ENCODE measurements around the gene LMF1. TPM values are rescaled to one million over a fixed set of nuclear protein-coding genes. Genes with fewer than 3 reads are reported as not detected.

The LMF1 gene
- total and polyA plus RNA-seq, 2 of the 4 experiments (the other 2 are of a cell fraction) = 7.7 to 13.1 TPM

- no TSS peak for BruUV-seq (replicated peaks)
- in situ Hi-C loops (cut with MboI; ENCODE audit: low sequenced_read_pairs) = loop anchor here (25.0 kb wide), 1 partner anchor 389 kb away; no protein-coding TSS in a partner anchor
- Histone ChIP-seq H3K9ac (ENCODE audit: low read depth, low read length) (no peak overlapping the region), H3K9me3 (ENCODE audit: control insufficient read depth, insufficient read depth, low read length) (no peaks in the 10 kb centered on the region; the same call in 1 of the 2 replicates), H2BK120ac (ENCODE audit: low read depth, low read length) (no peak overlapping the region), H2AK5ac (ENCODE audit: low read depth, low read length) (no peak overlapping the region), H3K36me3 (ENCODE audit: control insufficient read depth, insufficient read depth, low read length) (no peaks in the 10 kb centered on the region), H2AFZ (replicated peaks; ENCODE audit: low read length, poor library complexity) (no peak overlapping the region), H4K8ac (ENCODE audit: low read depth in 2 of 2, low read length in 2 of 2) (no peak overlapping the region), H3K18ac (ENCODE audit: low read depth, low read length) (no peak overlapping the region), H3K27ac (ENCODE audit: insufficient read depth, low read length) (no peak overlapping the region), H2BK15ac (ENCODE audit: low read depth, low read length) (no peak overlapping the region), H3K79me1 (ENCODE audit: low read depth in 1 of 2, low read length in 2 of 2) (no peaks in the 10 kb centered on the region), H3K27me3 (ENCODE audit: control insufficient read depth, insufficient read depth, low read length) (peaks cover 38% of the 10 kb centered on the region), H3K56ac (ENCODE audit: extremely low read depth, insufficient read depth, low read length) (no peak overlapping the region), H2BK5ac (ENCODE audit: low read depth, low read length, poor library complexity, severe bottlenecking) (no peak overlapping the region), H4K20me1 (ENCODE audit: insufficient read depth, low read length) (no peaks in the 10 kb centered on the region), H4K91ac (ENCODE audit: insufficient read depth, low read depth, low read length) (no peak overlapping the region), H3K4ac (ENCODE audit: low read depth, low read length) (no peak overlapping the region), H3K23ac (ENCODE audit: low read depth, low read length) (no peak overlapping the region), H3K14ac (replicated peaks; ENCODE audit: low read depth, low read length) (no peak overlapping the region), H2BK20ac (ENCODE audit: low read depth, low read length) (no peak overlapping the region), H3K4me1 (ENCODE audit: control insufficient read depth, insufficient read depth, low read length) (peaks cover 4% of the 10 kb centered on the region; the same call in 1 of the 2 replicates), H3K4me3 (ENCODE audit: insufficient read depth, low read depth, low read length) (no peak overlapping the region), H4K5ac (ENCODE audit: low read depth, low read length) (no peak overlapping the region), H3K9me1 (ENCODE audit: insufficient read depth, low read length) (no peaks in the 10 kb centered on the region; the same call in 1 of the 2 replicates), H3K4me2 (ENCODE audit: low read depth, low read length) (no peak overlapping the region), H2AK9ac (replicated peaks; ENCODE audit: low read depth, low read length, poor library complexity) (no peak overlapping the region)
- TF ChIP-seq MAZ (IDR thresholded peaks at IDR 0.05; ENCODE audit: borderline replicate concordance, low read depth, low read length) = no peak
- POLR2A ChIA-PET (ENCODE audit: unreplicated experiment) = no interaction called here
- no CpG with 5 or more reads among the region's 9 CpGs for WGBS, 2 experiments (ENCODE audit: extremely low coverage in 2 of 2, insufficient read length in 1 of 2)
- no peak for DNase-seq
- ATAC-seq (ENCODE audit: low read depth) = no peak
- CTCF ChIA-PET = no interaction called here
- dilution Hi-C loops (cut with HindIII; ENCODE audit: low sequenced_read_pairs, unreplicated experiment) = no loop called here
- intact Hi-C loops (cut with micrococcal nuclease) = no loop called here
Observed at GRCh38 chr16:822909-823297, 147.9 kb downstream of the LMF1 start.
